Measurements from ENCODE around the gene LARGE1.

LARGE1 gene

GRCh38 chr22:33715237-33715985 is 204.9 kb downstream of the LARGE1 start:
- DNase-seq = no peak

GRCh38 chr22:33710326-33710725 is 209.9 kb downstream of the LARGE1 start:
- no peak for DNase-seq

GRCh38 chr22:33707581-33707980 is 212.7 kb downstream of the LARGE1 start:
- no peak for DNase-seq

GRCh38 chr22:33706100-33706499 is 214.2 kb downstream of the LARGE1 start:
- DNase-seq = no peak

GRCh38 chr22:33699176-33699575 is 221.1 kb downstream of the LARGE1 start:
- DNase-seq = no peak

GRCh38 chr22:33697640-33698039 is 222.6 kb downstream of the LARGE1 start:
- no peak for DNase-seq

- no peak for DNase-seq
Observed at GRCh38 chr22:33691057-33691630, 229.1 kb downstream of the LARGE1 start.

GRCh38 chr22:33688903-33689302 is 231.4 kb downstream of the LARGE1 start:
- no peak for DNase-seq

- DNase-seq = no peak
Observed at GRCh38 chr22:33687464-33687863, 232.8 kb downstream of the LARGE1 start.

- DNase-seq = no peak
Observed at GRCh38 chr22:33684087-33684486, 236.2 kb downstream of the LARGE1 start.

- DNase-seq = no peak
Observed at GRCh38 chr22:33682927-33683326, 237.3 kb downstream of the LARGE1 start.

GRCh38 chr22:33680632-33681031 is 239.6 kb downstream of the LARGE1 start:
- no peak for DNase-seq

- DNase-seq = no peak
Observed at GRCh38 chr22:33678523-33678922, 241.8 kb downstream of the LARGE1 start.

- DNase-seq = no peak
Observed at GRCh38 chr22:33677536-33677935, 242.7 kb downstream of the LARGE1 start.

GRCh38 chr22:33674357-33674756 is 245.9 kb downstream of the LARGE1 start:
- no peak for DNase-seq

GRCh38 chr22:33669746-33670145 is 250.5 kb downstream of the LARGE1 start:
- DNase-seq = no peak

- no peak for DNase-seq
Observed at GRCh38 chr22:33666961-33667619, 253.2 kb downstream of the LARGE1 start.

- no peak for DNase-seq
Observed at GRCh38 chr22:33666279-33666960, 253.9 kb downstream of the LARGE1 start.

GRCh38 chr22:33659448-33659847 is 260.8 kb downstream of the LARGE1 start:
- no peak for DNase-seq

- DNase-seq = no peak
Observed at GRCh38 chr22:33658775-33659174, 261.5 kb downstream of the LARGE1 start.

GRCh38 chr22:33657670-33658069 is 262.6 kb downstream of the LARGE1 start:
- no peak for DNase-seq

GRCh38 chr22:33656808-33657628 is 263.3 kb downstream of the LARGE1 start:
- no peak for DNase-seq
